ENCODE data around the gene IL17A. TPM values are rescaled to one million over a fixed set of nuclear protein-coding genes. Genes with fewer than 3 reads are reported as not detected.

The IL17A gene
- total and polyA plus RNA-seq, 2 experiments from 2014 or later, result not detected

GRCh38 chr6:52209770-52210169 is 23.6 kb downstream of the IL17A start:
- Histone ChIP-seq H3K27me3 (no peaks in the 10 kb centered on the region), H3K4me3 (no peak overlapping the region), H3K36me3 (replicated peaks; ENCODE audit: insufficient read depth, low read depth) (no peaks in the 10 kb centered on the region), H3K4me1 (ENCODE audit: insufficient read depth) (no peaks in the 10 kb centered on the region), H3K79me2 (no peaks in the 10 kb centered on the region), H2AFZ (no peak overlapping the region), H4K20me1 (ENCODE audit: insufficient read depth, poor library complexity, severe bottlenecking) (no peaks in the 10 kb centered on the region), H3K4me2 (no peak overlapping the region), H3K27ac (no peak overlapping the region), H3K9me2 (replicated peaks; ENCODE audit: insufficient read depth) (no peaks in the 10 kb centered on the region), H3K9me3 (ENCODE audit: low read depth) (no peaks in the 10 kb centered on the region)
- no peak for DNase-seq (ENCODE audit: low spot score)
- WGBS (ENCODE audit: low lambda C conversion rate, missing lambda C conversion rate), result 72% methylated on average over 2 of the region's 2 CpGs
- TF ChIP-seq CTCF (IDR thresholded peaks at IDR 0.05; ENCODE audit: poor library complexity) (no peak), EZH2phosphoT487 (IDR thresholded peaks at IDR 0.05; ENCODE audit: low read depth, severe bottlenecking, unreplicated experiment) (no peak), EZH2 (IDR thresholded peaks at IDR 0.05; ENCODE audit: borderline replicate concordance) (no peak)

- 69% methylated on average over 2 of the region's 2 CpGs for WGBS (ENCODE audit: low lambda C conversion rate, missing lambda C conversion rate)
- Histone ChIP-seq H4K20me1 (ENCODE audit: insufficient read depth, poor library complexity, severe bottlenecking) (no peaks in the 10 kb centered on the region), H3K9me3 (ENCODE audit: low read depth) (no peaks in the 10 kb centered on the region), H3K27me3 (no peaks in the 10 kb centered on the region), H3K4me2 (no peak overlapping the region), H3K4me3 (no peak overlapping the region), H3K27ac (no peak overlapping the region), H3K9me2 (replicated peaks; ENCODE audit: insufficient read depth) (no peaks in the 10 kb centered on the region), H3K4me1 (ENCODE audit: insufficient read depth) (no peaks in the 10 kb centered on the region), H3K79me2 (no peaks in the 10 kb centered on the region), H3K36me3 (replicated peaks; ENCODE audit: insufficient read depth, low read depth) (no peaks in the 10 kb centered on the region), H2AFZ (no peak overlapping the region)
- no peak for DNase-seq (ENCODE audit: low spot score)
- no peak for TF ChIP-seq EZH2phosphoT487 (IDR thresholded peaks at IDR 0.05; ENCODE audit: low read depth, severe bottlenecking, unreplicated experiment)
Observed at GRCh38 chr6:52210227-52210626, 24.1 kb downstream of the IL17A start.

GRCh38 chr6:52213127-52213526 is 27.0 kb downstream of the IL17A start:
- no peaks in the 10 kb centered on the region for H3K79me2 ChIP-seq
- 63% methylated on average over 2 of the region's 2 CpGs for WGBS (ENCODE audit: low lambda C conversion rate, missing lambda C conversion rate)
- no peaks in the 10 kb centered on the region for H3K9me3 ChIP-seq (ENCODE audit: low read depth)
- H3K36me3 ChIP-seq (replicated peaks; ENCODE audit: insufficient read depth, low read depth), result no peaks in the 10 kb centered on the region
- no peaks in the 10 kb centered on the region for H3K27me3 ChIP-seq
- no peak overlapping the region for H3K4me2 ChIP-seq
- TF ChIP-seq EZH2 (IDR thresholded peaks at IDR 0.05; ENCODE audit: borderline replicate concordance) (no peak), EZH2phosphoT487 (IDR thresholded peaks at IDR 0.05; ENCODE audit: low read depth, severe bottlenecking, unreplicated experiment) (no peak), CTCF (IDR thresholded peaks at IDR 0.05; ENCODE audit: poor library complexity) (no peak)
- no peak overlapping the region for H3K4me3 ChIP-seq
- H2AFZ ChIP-seq, result no peak overlapping the region
- H3K27ac ChIP-seq, result no peak overlapping the region
- no peaks in the 10 kb centered on the region for H3K4me1 ChIP-seq (ENCODE audit: insufficient read depth)
- no peak for DNase-seq (ENCODE audit: low spot score)
- H4K20me1 ChIP-seq (ENCODE audit: insufficient read depth, poor library complexity, severe bottlenecking), result no peaks in the 10 kb centered on the region
- no peaks in the 10 kb centered on the region for H3K9me2 ChIP-seq (replicated peaks; ENCODE audit: insufficient read depth)

GRCh38 chr6:52215787-52216186 is 29.6 kb downstream of the IL17A start:
- Histone ChIP-seq H4K20me1 (ENCODE audit: insufficient read depth, poor library complexity, severe bottlenecking) (no peaks in the 10 kb centered on the region), H3K9me3 (ENCODE audit: low read depth) (no peaks in the 10 kb centered on the region), H3K4me1 (ENCODE audit: insufficient read depth) (no peaks in the 10 kb centered on the region), H3K27ac (no peak overlapping the region), H3K4me2 (no peak overlapping the region), H3K27me3 (no peaks in the 10 kb centered on the region), H3K79me2 (no peaks in the 10 kb centered on the region), H3K36me3 (replicated peaks; ENCODE audit: insufficient read depth, low read depth) (no peaks in the 10 kb centered on the region), H2AFZ (no peak overlapping the region), H3K9me2 (replicated peaks; ENCODE audit: insufficient read depth) (no peaks in the 10 kb centered on the region), H3K4me3 (no peak overlapping the region)
- no peak for DNase-seq (ENCODE audit: low spot score)
- TF ChIP-seq CTCF (IDR thresholded peaks at IDR 0.05; ENCODE audit: poor library complexity) (no peak), EZH2phosphoT487 (IDR thresholded peaks at IDR 0.05; ENCODE audit: low read depth, severe bottlenecking, unreplicated experiment) (no peak), EZH2 (IDR thresholded peaks at IDR 0.05; ENCODE audit: borderline replicate concordance) (no peak)
